Activated naive CD8-positive, alpha-beta T cell treated with anti-CD3 and anti-CD28 coated beads for 36 hours (primary cell): ENCODE data around the gene NUTM2E. TPM values are rescaled to one million over a fixed set of nuclear protein-coding genes. Genes with fewer than 3 reads are reported as not detected.
A peak's percentile ranks its signal among the peaks of the same experiment; 100 is the strongest.
"Not testable (repeated sequence)": the region's sequence is repeated elsewhere in the genome, so short reads cannot be mapped to it uniquely, and the experiment has no call there.

Source experiments
- DNase-seq: peaks from one replicate; pipeline ENCODE4 v3.0.0; 2021
- H3K27ac Mint-ChIP-seq: one replicate; pipeline ENCODE4 v1.8.0; 2022; ENCODE audit warnings: mild to moderate bottlenecking, moderate library complexity, mixed read lengths
- H3K27me3 Mint-ChIP-seq: one replicate; pipeline ENCODE4 v1.8.0; 2022; ENCODE audit warnings: mild to moderate bottlenecking, mixed read lengths
- H3K36me3 Mint-ChIP-seq: one replicate; pipeline ENCODE4 v1.8.0; 2021; ENCODE audit warnings: mild to moderate bottlenecking, mixed read lengths
- H3K4me1 Mint-ChIP-seq: one replicate; pipeline ENCODE4 v1.8.0; 2021; ENCODE audit warnings: mixed read lengths
- H3K4me3 Mint-ChIP-seq: one replicate; pipeline ENCODE4 v1.8.0; 2022; ENCODE audit warnings: mild to moderate bottlenecking, moderate library complexity, mixed read lengths
- H3K9me3 Mint-ChIP-seq: one replicate; pipeline ENCODE4 v1.8.0; 2022; ENCODE audit warnings: mixed read lengths
- total RNA-seq, 2 experiments: library from RNA; stranded (reverse); gene quantifications; one replicate each; pipeline ENCODE4 v1.2.3, GENCODE V29; 2021

The NUTM2E gene
- total RNA-seq, 2 experiments from 2014 or later: not detected

- H3K4me1 Mint-ChIP-seq, H3K27me3 Mint-ChIP-seq, H3K27ac Mint-ChIP-seq, DNase-seq, H3K36me3 Mint-ChIP-seq, H3K4me3 Mint-ChIP-seq, H3K9me3 Mint-ChIP-seq: not testable (repeated sequence)
Observed at GRCh38 chr10:79833833-79834232, 7.3 kb downstream of the NUTM2E start.

- H3K4me3 Mint-ChIP-seq, H3K27me3 Mint-ChIP-seq, H3K4me1 Mint-ChIP-seq, H3K9me3 Mint-ChIP-seq, H3K36me3 Mint-ChIP-seq, DNase-seq, H3K27ac Mint-ChIP-seq: not testable (repeated sequence)
Observed at GRCh38 chr10:79835891-79836290, 9.4 kb downstream of the NUTM2E start.

GRCh38 chr10:79836891-79837290 is 10.4 kb downstream of the NUTM2E start:
- not testable (repeated sequence) for H3K4me1 Mint-ChIP-seq, H3K4me3 Mint-ChIP-seq, H3K27ac Mint-ChIP-seq, H3K36me3 Mint-ChIP-seq, H3K27me3 Mint-ChIP-seq, DNase-seq, H3K9me3 Mint-ChIP-seq

DNA sequence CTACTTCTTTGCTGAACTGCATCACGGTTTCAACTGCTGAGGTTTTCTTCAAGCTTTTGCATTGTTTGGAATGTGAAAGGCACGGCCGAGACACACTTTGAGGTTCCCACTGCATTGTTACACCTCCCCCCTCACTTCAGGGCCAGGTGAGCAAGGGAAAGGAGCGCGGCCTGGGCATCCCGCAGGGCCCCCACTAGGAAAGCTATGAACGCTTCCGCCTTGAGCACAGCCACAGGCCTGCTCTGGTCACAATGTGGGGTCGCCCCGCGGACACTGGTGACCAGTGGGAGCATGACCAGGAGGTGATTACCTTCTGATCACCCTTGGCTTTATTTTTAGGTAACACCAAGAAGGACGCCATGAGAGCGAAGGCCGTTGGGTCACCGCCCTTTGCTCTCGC is 11.9 kb downstream of the NUTM2E start:
- not testable (repeated sequence) for H3K9me3 Mint-ChIP-seq

DNA sequence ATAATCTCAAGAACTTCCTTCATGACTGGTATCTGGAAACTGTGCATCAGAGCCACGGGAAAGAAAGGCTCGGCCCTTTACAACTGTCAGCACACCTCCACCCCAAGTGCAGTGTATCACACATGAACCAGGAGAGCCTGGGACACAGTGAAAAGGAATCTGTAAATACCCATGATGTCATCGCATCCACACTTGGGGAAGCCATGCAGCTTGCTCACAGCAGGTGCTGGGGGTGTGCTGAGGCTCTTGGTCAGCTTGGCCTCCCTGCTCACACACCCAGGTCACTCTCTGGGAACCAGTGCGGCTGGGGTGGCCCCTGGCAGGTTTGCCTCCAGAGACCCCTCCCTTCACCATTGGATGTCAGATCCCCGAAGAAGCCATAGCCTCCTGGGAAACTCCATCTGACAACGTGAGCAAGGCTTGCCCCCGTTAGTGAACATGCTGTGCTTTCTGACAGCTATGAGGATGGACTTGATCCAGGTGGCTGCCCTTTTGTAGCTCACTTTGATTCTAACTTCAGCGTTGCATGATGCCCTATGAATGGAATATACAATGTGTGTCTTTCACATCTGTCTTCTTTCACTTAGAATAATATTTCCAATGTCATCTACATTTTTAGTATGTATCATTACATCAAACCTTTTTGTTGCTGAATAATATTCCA is 26.8 kb downstream of the NUTM2E start:
- H3K36me3 Mint-ChIP-seq: not testable (repeated sequence)

More for the DNA sequence above, 11.9 kb downstream of the NUTM2E start:
- DNase-seq, H3K4me1 Mint-ChIP-seq, H3K27ac Mint-ChIP-seq, H3K27me3 Mint-ChIP-seq, H3K36me3 Mint-ChIP-seq, H3K4me3 Mint-ChIP-seq: not testable (repeated sequence)

GRCh38 chr10:79862269-79862668 is 35.7 kb downstream of the NUTM2E start:
- H3K9me3 Mint-ChIP-seq, H3K27me3 Mint-ChIP-seq, H3K36me3 Mint-ChIP-seq, DNase-seq, H3K4me3 Mint-ChIP-seq, H3K4me1 Mint-ChIP-seq, H3K27ac Mint-ChIP-seq: not testable (repeated sequence)

More for the DNA sequence above, 26.8 kb downstream of the NUTM2E start:
- not testable (repeated sequence) for DNase-seq, H3K9me3 Mint-ChIP-seq, H3K4me3 Mint-ChIP-seq, H3K27me3 Mint-ChIP-seq, H3K27ac Mint-ChIP-seq, H3K4me1 Mint-ChIP-seq

- not testable (repeated sequence) for H3K4me3 Mint-ChIP-seq, H3K9me3 Mint-ChIP-seq, H3K27ac Mint-ChIP-seq
Observed at GRCh38 chr10:79862803-79863202, 36.3 kb downstream of the NUTM2E start.

DNA sequence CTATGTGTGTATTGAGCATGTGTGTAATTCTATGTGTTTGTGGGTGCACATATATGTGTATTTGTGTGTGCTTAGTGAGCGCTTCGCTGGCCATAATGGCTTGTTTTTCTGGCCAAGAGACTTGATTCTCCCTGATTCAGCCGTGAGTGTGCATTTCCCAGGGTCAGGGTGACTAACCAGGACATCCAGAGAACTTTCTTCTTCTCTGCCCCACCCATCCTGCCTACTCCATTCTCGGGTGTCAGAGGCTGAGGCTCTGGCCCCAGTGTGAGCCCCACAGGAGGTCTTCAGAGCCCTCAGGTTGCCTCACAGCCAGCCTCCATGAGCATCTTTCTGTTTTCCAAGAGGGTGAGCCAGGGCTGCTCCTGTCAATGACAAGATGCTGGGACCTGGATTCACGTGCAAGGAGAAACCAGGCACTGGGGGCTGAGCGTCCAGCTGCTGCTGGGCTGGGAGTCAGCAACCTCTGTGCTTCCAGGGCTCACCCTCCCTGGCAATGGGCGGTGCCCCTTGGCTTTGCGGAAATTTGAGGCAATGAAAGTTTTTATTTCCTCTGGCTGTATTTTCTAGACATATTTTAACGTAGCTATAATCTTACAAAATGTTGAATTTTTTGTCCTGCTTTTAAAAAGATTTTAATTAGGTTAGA is 40.5 kb downstream of the NUTM2E start:
- not testable (repeated sequence) for H3K36me3 Mint-ChIP-seq, H3K9me3 Mint-ChIP-seq, DNase-seq, H3K4me1 Mint-ChIP-seq, H3K27ac Mint-ChIP-seq, H3K4me3 Mint-ChIP-seq, H3K27me3 Mint-ChIP-seq

More at GRCh38 chr10:79862803-79863202, 36.3 kb downstream of the NUTM2E start:
- H3K36me3 Mint-ChIP-seq, DNase-seq, H3K27me3 Mint-ChIP-seq, H3K4me1 Mint-ChIP-seq: not testable (repeated sequence)

DNA sequence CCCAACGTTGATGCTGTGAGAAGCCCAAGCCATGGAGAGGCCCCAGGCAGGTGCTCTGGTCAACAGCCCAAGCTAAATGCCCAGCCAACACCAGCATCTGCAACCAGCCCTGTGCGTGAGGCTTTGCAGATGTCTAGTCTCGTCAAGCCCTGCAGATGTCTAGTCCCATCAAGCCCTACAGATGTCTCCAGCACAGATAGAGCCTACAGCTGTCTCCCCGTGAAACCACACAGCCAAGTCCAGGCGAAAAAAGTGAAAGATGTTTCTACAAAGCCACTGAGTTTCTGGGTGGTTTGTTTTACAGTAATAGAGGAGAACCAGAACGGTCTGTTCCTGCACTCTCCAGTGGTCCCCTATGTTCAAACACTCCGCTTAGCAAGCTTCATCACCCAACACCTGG is 41.5 kb downstream of the NUTM2E start:
- DNase-seq, H3K27ac Mint-ChIP-seq, H3K36me3 Mint-ChIP-seq, H3K4me1 Mint-ChIP-seq, H3K27me3 Mint-ChIP-seq, H3K9me3 Mint-ChIP-seq, H3K4me3 Mint-ChIP-seq: not testable (repeated sequence)

GRCh38 chr10:79869439-79870097 is 43.0 kb downstream of the NUTM2E start:
- peak overlapping the region; percentile 54 for H3K4me3 Mint-ChIP-seq
- not testable (repeated sequence) for H3K36me3 Mint-ChIP-seq, DNase-seq, H3K9me3 Mint-ChIP-seq, H3K27me3 Mint-ChIP-seq, H3K4me1 Mint-ChIP-seq
- peak overlapping the region; percentile 59 for H3K27ac Mint-ChIP-seq

- not testable (repeated sequence) for H3K9me3 Mint-ChIP-seq, H3K4me3 Mint-ChIP-seq, H3K27me3 Mint-ChIP-seq, H3K36me3 Mint-ChIP-seq, DNase-seq, H3K27ac Mint-ChIP-seq, H3K4me1 Mint-ChIP-seq
Observed at GRCh38 chr10:79871729-79872128, 45.2 kb downstream of the NUTM2E start.

Other genes starting within 250 kb of the NUTM2E start
- gene SFTPA1, start 215.8 kb upstream of the NUTM2E start, total RNA-seq: not detected
- under 1 TPM; 0.37 to 0.94 TPM for gene NUTM2B, start 123.5 kb upstream of the NUTM2E start, total RNA-seq
- not detected for gene SFTPD, start 122.4 kb downstream of the NUTM2E start, total RNA-seq